OCI-LY3 (cell line): ENCODE data around the gene GRP.

Source experiments
- EZH2phosphoT487 ChIP-seq: fragments of 200-600 bp; shearing (Covaris generic); IDR thresholded peaks from 2 replicates; pipeline ENCODE4 v1.6.1; 2018; ENCODE audit warnings: antibody characterized with exemption, mixed run types, low read depth
- TF ChIP-seq, protein P1 (sequence below): fragments of 200-600, 300-600 bp; sonication (generic); IDR thresholded peaks from 2 replicates; pipeline ENCODE4 v1.5.1; 2014; ENCODE audit warnings: antibody characterized with exemption, low read length, low read depth

DNA sequence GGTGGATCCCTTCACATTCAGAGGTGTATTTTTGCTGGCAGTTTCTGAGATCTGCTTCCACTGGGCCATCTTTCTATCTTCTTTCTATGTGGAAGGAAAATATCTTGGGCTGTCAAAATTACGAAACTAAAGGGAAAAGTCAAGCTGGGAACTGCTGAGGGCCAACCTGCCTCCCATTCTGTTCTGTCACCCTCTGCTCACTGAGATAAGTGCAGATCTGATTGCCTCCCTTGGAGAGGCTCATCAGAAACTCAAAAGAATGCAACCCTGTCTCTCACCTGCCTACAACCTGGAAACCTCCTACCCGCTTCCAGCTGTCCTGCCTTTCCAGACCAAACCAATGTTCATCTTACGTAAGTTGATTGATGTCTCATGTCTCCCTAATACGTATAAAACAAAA is 26.8 kb downstream of the GRP start:
- TF ChIP-seq, protein P1, sequence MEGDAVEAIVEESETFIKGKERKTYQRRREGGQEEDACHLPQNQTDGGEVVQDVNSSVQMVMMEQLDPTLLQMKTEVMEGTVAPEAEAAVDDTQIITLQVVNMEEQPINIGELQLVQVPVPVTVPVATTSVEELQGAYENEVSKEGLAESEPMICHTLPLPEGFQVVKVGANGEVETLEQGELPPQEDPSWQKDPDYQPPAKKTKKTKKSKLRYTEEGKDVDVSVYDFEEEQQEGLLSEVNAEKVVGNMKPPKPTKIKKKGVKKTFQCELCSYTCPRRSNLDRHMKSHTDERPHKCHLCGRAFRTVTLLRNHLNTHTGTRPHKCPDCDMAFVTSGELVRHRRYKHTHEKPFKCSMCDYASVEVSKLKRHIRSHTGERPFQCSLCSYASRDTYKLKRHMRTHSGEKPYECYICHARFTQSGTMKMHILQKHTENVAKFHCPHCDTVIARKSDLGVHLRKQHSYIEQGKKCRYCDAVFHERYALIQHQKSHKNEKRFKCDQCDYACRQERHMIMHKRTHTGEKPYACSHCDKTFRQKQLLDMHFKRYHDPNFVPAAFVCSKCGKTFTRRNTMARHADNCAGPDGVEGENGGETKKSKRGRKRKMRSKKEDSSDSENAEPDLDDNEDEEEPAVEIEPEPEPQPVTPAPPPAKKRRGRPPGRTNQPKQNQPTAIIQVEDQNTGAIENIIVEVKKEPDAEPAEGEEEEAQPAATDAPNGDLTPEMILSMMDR: no peak
- no peak for TF ChIP-seq EZH2phosphoT487
